ENCODE data around the gene SNAPC3. TPM values are rescaled to one million over a fixed set of nuclear protein-coding genes. Genes with fewer than 3 reads are reported as not detected.

SNAPC3 gene
- total and polyA plus RNA-seq, 3 donors from 2014 or later = 74.2 to 115 (median 105) TPM

GRCh38 chr9:15509931-15510788 lies 87.5 kb downstream of the SNAPC3 start:
- TF ChIP-seq CTCF (IDR thresholded peaks at IDR 0.05) (no peak), POLR2A (IDR thresholded peaks at IDR 0.05) (no peak)
- Histone ChIP-seq H3K27ac (peak overlapping the region; percentile 94), H3K4me1 (peaks cover 22% of the 10 kb centered on the region), H3K9me3 (no peaks in the 10 kb centered on the region), H3K4me3 (peak overlapping the region; percentile 96 to 98), H3K27me3 (no peaks in the 10 kb centered on the region), H3K36me3 (ENCODE audit: low read depth, missing control alignments) (peaks cover 4% of the 10 kb centered on the region)
- intact Hi-C loops (cut with DNase I; ENCODE audit: low total_unique reads) = no loop called here
- peak; percentile 49 for DNase-seq
- 0 to 1% methylated on average over 31 to 74 of the region's 76 CpGs for WGBS, 2 donors

GRCh38 chr9:15510789-15511575 lies 88.3 kb downstream of the SNAPC3 start, which contains the start of gene PSIP1:
PSIP1 (minus strand) TSS chr9:15510970; CDS start chr9:15510188, 782 bp downstream.
- intact Hi-C loops (cut with DNase I; ENCODE audit: low total_unique reads) = no loop called here
- Histone ChIP-seq H3K9me3 (no peaks in the 10 kb centered on the region), H3K27ac (peak within 1 kb of the TSS; percentile 94), H3K4me1 (peaks cover 22% of the 10 kb centered on the region), H3K36me3 (ENCODE audit: low read depth, missing control alignments) (peaks cover 4% of the 10 kb centered on the region), H3K27me3 (no peaks in the 10 kb centered on the region), H3K4me3 (peak within 1 kb of the TSS; percentile 96 to 98)
- DNase-seq = peak; percentile 81
- WGBS, 2 donors = 0% methylated on average over 52 to 61 of the region's 72 CpGs
- TF ChIP-seq POLR2A (IDR thresholded peaks at IDR 0.05) = peak; percentile 37
- peak in 2 of 3 experiments; percentile 20 to 47 for TF ChIP-seq CTCF (IDR thresholded peaks at IDR 0.05)

Small RNAs within 50 kb of the gene (small RNA-seq; reads per million reads assigned to genes)
- gene RNU6-319P = 0 reads per million in 2 donors

Other genes with a start within 250 kb of the SNAPC3 start
- gene TTC39B, start 115.7 kb upstream of the SNAPC3 start, total RNA-seq = 1 to 10 TPM; 5.7 to 8.5 TPM
- gene TTC39B, start 115.7 kb upstream of the SNAPC3 start, polyA plus RNA-seq (ENCODE audit: insufficient read depth, low read depth, low replicate concordance) = 8.9 TPM
- gene PSIP1, start 88.1 kb downstream of the SNAPC3 start, total RNA-seq = 10 to 100 TPM; 93.4 to 98.2 TPM
- 57.3 TPM for gene PSIP1, start 88.1 kb downstream of the SNAPC3 start, polyA plus RNA-seq (ENCODE audit: insufficient read depth, low read depth, low replicate concordance)
- 10 to 100 TPM; 21.4 to 30.2 TPM for gene CCDC171, start 130.2 kb downstream of the SNAPC3 start, total RNA-seq
- 13.2 TPM for gene CCDC171, start 130.2 kb downstream of the SNAPC3 start, polyA plus RNA-seq (ENCODE audit: insufficient read depth, low read depth, low replicate concordance)